Activated naive CD4-positive, alpha-beta T cell treated with anti-CD3 and anti-CD28 coated beads, Interleukin-2, amount 10 ng/mL, durations not matched to agents 7 days and 5 days (primary cell): ENCODE results near the gene TUT1.
"Not testable (repeated sequence)": the region's sequence is repeated elsewhere in the genome, so short reads cannot be mapped to it uniquely, and the experiment has no call there.

Experiments
- CTCF ChIA-PET: fragments of 350-600 bp; sonication (Branson Sonifier 250); formaldehyde crosslinking; loops from one replicate; lab custom pipeline; 2021; ENCODE audit warnings: antibody characterized with exemption; lab: Charles Lee
- DNase-seq: peaks from one replicate; pipeline ENCODE4 v3.0.0-alpha.2; 2020
- H3K27ac Mint-ChIP-seq: one replicate; pipeline ENCODE4 v1.8.0; 2021; ENCODE audit warnings: mild to moderate bottlenecking, moderate library complexity, mixed read lengths
- H3K27me3 Mint-ChIP-seq: one replicate; pipeline ENCODE4 v1.8.0; 2021; ENCODE audit warnings: mild to moderate bottlenecking, mixed read lengths
- H3K36me3 Mint-ChIP-seq: one replicate; pipeline ENCODE4 v1.8.0; 2021; ENCODE audit warnings: mixed read lengths
- H3K4me1 Mint-ChIP-seq: one replicate; pipeline ENCODE4 v1.8.0; 2021; ENCODE audit warnings: mixed read lengths
- H3K4me3 Mint-ChIP-seq: one replicate; pipeline ENCODE4 v1.8.0; 2021; ENCODE audit warnings: mild to moderate bottlenecking, moderate library complexity, mixed read lengths
- H3K9me3 Mint-ChIP-seq: one replicate; pipeline ENCODE4 v1.8.0; 2021; ENCODE audit warnings: mixed read lengths

The TUT1 gene

DNA sequence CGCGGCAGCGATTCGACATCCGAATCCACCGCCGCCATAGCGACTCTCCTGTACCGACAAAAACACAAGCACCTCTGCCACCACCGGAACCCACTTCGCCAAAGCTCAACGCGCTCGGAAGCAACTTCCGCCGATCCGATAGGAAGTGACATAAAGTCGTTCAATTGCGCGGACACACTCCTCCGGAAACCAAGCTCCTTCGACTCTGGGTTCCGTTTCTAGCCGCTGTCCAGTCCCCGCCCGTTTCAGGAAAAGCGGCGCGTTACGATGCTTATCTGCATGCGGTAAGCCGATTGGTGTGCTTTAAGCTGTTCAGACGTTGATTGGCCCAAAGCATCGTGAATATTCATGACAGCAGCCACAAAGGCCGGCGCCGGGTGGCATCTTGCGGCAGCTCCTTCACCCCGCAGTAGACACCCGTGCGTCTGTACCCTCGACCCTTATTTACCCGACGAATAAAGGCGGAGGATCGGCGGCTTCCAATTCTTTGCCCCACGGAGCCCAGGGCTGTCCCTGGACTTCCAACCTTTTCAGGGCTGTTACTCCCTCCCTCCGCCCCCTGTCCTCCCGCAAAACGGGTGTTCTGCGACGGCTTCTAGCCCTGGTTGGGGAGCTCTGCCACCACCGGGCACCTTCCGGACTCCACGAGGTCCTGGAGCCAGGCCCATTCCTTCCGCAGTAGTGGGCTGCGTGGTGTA lies at the start of gene TUT1:
Gene TUT1 (minus strand): TSS at position 76 of the 698 bp plus-strand sequence. CDS start 38 bp downstream, at position 38.
- peak within 1 kb of the TSS; percentile 98 for H3K27ac Mint-ChIP-seq
- H3K27me3 Mint-ChIP-seq = no peaks in the 10 kb centered on the region
- peaks cover 56% of the 10 kb centered on the region for H3K4me1 Mint-ChIP-seq
- CTCF ChIA-PET = interaction anchor here (0.7 to 5.6 kb wide), 25 partner anchors 10 to 279 kb away, joined by 3 to 44 read pairs (median 4); partner anchors contain the start of genes C11orf98, CSKMT, EEF1G and EML3
- peak within 1 kb of the TSS; percentile 100 for H3K4me3 Mint-ChIP-seq
- DNase-seq = peak; percentile 98
- H3K36me3 Mint-ChIP-seq = peaks cover 49% of the 10 kb centered on the region
- H3K9me3 Mint-ChIP-seq = no peaks in the 10 kb centered on the region

DNA sequence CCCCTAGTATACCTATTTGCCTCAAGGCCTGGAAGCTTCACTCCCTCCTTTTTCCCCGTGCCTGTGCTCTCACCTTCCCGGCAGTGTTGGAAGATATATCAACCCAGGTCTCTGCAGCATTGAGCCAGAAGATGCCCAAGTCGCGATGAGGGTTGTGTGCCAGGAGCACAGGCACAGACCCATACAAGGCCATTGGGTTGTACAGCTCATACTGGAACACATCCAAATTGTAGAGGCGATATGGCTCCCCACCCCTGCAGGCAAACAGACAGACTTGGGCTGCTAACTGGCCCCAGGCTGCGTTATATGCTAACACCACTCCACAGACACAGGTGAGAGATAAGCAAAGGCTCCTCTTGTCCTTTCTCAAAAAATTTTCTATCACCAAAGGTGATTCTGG lies 41.2 kb upstream of the TUT1 start:
- H3K9me3 Mint-ChIP-seq = no peaks in the 10 kb centered on the region
- no peak for DNase-seq
- H3K27ac Mint-ChIP-seq = peak overlapping the region; percentile 15
- H3K4me3 Mint-ChIP-seq = no peak overlapping the region
- peaks cover 70% of the 10 kb centered on the region for H3K36me3 Mint-ChIP-seq
- H3K4me1 Mint-ChIP-seq = peaks cover 21% of the 10 kb centered on the region
- no peaks in the 10 kb centered on the region for H3K27me3 Mint-ChIP-seq
- CTCF ChIA-PET = interaction anchor here (0.6 kb wide), 1 partner anchor 9 kb away, joined by 3 read pairs; no protein-coding TSS in a partner anchor

GRCh38 chr11:62627713-62628112 lies 36.4 kb upstream of the TUT1 start:
- H3K9me3 Mint-ChIP-seq = no peaks in the 10 kb centered on the region
- H3K4me1 Mint-ChIP-seq = no peaks in the 10 kb centered on the region
- no peaks in the 10 kb centered on the region for H3K27me3 Mint-ChIP-seq
- no peak overlapping the region for H3K4me3 Mint-ChIP-seq
- peak; percentile 44 for DNase-seq
- H3K36me3 Mint-ChIP-seq = peaks cover 62% of the 10 kb centered on the region
- CTCF ChIA-PET = interaction anchor here (1.5 kb wide), 1 partner anchor 35 kb away, joined by 8 read pairs; no protein-coding TSS in a partner anchor
- peak overlapping the region; percentile 34 for H3K27ac Mint-ChIP-seq

- Mint-ChIP-seq H3K36me3 (peaks cover 44% of the 10 kb centered on the region), H3K4me3 (peak overlapping the region; percentile 80), H3K9me3 (no peaks in the 10 kb centered on the region), H3K4me1 (peaks cover 30% of the 10 kb centered on the region), H3K27ac (peak overlapping the region; percentile 97), H3K27me3 (peaks cover 3% of the 10 kb centered on the region)
- no peak for DNase-seq
- CTCF ChIA-PET = interaction anchor here (0.6 to 1.5 kb wide), 4 partner anchors 31 to 72 kb away, joined by 3 to 4 read pairs (median 3); partner anchors contain the start of genes C11orf98, CSKMT and TUT1
Observed at GRCh38 chr11:62622476-62623089, 31.3 kb upstream of the TUT1 start.

DNA sequence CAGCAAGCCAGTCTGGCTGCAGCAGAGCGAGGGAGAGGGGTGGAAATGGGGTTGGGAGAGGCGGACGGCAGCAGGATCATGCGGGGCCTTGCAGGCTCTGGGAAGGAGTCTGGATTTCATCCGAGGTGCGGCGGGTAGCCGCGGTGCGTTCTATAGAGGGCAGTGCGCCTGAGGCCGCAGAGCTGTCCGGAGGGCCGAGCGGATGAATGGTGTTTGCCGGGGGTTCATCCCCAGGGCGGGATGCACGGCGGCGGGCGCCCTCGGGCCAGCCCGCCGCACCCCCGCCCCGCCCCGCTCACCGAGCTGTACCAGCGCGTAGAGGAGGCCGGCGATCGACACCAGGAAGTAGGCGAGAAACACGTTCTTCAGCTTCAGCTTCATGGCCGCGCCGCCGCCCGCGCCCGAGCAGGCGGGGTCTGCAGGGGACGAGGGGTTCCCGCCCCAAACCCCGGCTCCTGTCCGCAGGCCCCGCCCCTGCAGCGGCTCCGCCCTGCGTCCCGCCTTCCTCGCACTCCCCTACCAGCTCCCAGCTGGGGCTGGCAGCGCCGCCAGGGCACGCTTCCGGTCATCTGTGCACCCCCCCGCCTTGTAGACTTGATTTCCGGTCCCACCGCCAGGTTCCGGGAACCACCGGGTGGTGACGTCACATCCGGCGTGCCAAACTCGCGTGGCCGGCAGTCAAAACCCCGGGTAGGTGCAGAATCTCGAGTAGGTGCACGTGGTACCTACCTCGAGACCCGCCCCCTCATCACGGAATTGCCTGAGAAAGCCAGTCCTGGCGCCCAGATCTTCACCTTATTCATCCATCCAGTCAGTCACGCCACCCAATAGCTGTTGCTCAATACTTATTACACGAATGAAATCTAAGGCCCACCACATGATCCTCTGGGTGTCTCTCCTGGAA lies 30.5 kb upstream of the TUT1 start, which contains the start of gene B3GAT3:
Gene B3GAT3 (minus strand): TSS at position 420 of the 904 bp plus-strand sequence. CDS start 39 bp downstream, at position 381.
- H3K4me1 Mint-ChIP-seq = peaks cover 31% of the 10 kb centered on the region
- peaks cover 3% of the 10 kb centered on the region for H3K27me3 Mint-ChIP-seq
- CTCF ChIA-PET = interaction anchor here (0.7 to 3.5 kb wide), 6 partner anchors 10 to 73 kb away, joined by 3 to 10 read pairs (median 4); partner anchors contain the start of genes C11orf98, CSKMT and MTA2

GRCh38 chr11:62621027-62621566 lies 29.8 kb upstream of the TUT1 start:
- CTCF ChIA-PET = interaction anchor here (0.6 to 3.5 kb wide), 7 partner anchors 9 to 196 kb away, joined by 3 to 10 read pairs (median 3); partner anchors contain the start of genes C11orf98, CSKMT and MTA2
- Mint-ChIP-seq H3K4me3 (peak overlapping the region; percentile 90), H3K27ac (peak overlapping the region; percentile 97), H3K36me3 (peaks cover 41% of the 10 kb centered on the region), H3K27me3 (peaks cover 3% of the 10 kb centered on the region), H3K9me3 (no peaks in the 10 kb centered on the region), H3K4me1 (peaks cover 36% of the 10 kb centered on the region)
- DNase-seq = no peak

More for the DNA sequence above, 30.5 kb upstream of the TUT1 start, which contains the start of gene B3GAT3:
- Mint-ChIP-seq H3K36me3 (peaks cover 43% of the 10 kb centered on the region), H3K4me3 (peak within 1 kb of the TSS; percentile 90), H3K9me3 (no peaks in the 10 kb centered on the region), H3K27ac (peak within 1 kb of the TSS; percentile 97)
- peak; percentile 98 for DNase-seq

- Mint-ChIP-seq H3K36me3 (peaks cover 36% of the 10 kb centered on the region), H3K4me1 (peaks cover 54% of the 10 kb centered on the region)
- H3K9me3 Mint-ChIP-seq, DNase-seq, CTCF ChIA-PET, H3K27me3 Mint-ChIP-seq, H3K4me3 Mint-ChIP-seq, H3K27ac Mint-ChIP-seq: not testable (repeated sequence)
Observed at GRCh38 chr11:62616957-62617356, 25.6 kb upstream of the TUT1 start.

- Mint-ChIP-seq H3K4me3 (no peak overlapping the region), H3K36me3 (peaks cover 33% of the 10 kb centered on the region), H3K27me3 (no peaks in the 10 kb centered on the region), H3K9me3 (no peaks in the 10 kb centered on the region), H3K27ac (no peak overlapping the region), H3K4me1 (peaks cover 57% of the 10 kb centered on the region)
- CTCF ChIA-PET = no interaction called here
- no peak for DNase-seq
Observed at GRCh38 chr11:62615521-62615920, 24.2 kb upstream of the TUT1 start.

GRCh38 chr11:62614275-62614674 lies 23.0 kb upstream of the TUT1 start:
- Mint-ChIP-seq H3K27ac (peak overlapping the region; percentile 88), H3K36me3 (peaks cover 39% of the 10 kb centered on the region), H3K4me3 (no peak overlapping the region), H3K4me1 (peaks cover 57% of the 10 kb centered on the region), H3K9me3 (no peaks in the 10 kb centered on the region), H3K27me3 (no peaks in the 10 kb centered on the region)
- CTCF ChIA-PET = interaction anchor here (1.6 to 5.4 kb wide), 2 partner anchors 21 to 189 kb away, joined by 5 to 44 read pairs; partner anchors contain the start of gene TUT1
- peak; percentile 33 for DNase-seq

- CTCF ChIA-PET = interaction anchor here (1.5 to 5.4 kb wide), 3 partner anchors 20 to 189 kb away, joined by 4 to 44 read pairs (median 5); partner anchors contain the start of gene TUT1
- H3K4me1 Mint-ChIP-seq = peaks cover 61% of the 10 kb centered on the region
- peak overlapping the region; percentile 87 for H3K27ac Mint-ChIP-seq
- H3K4me3 Mint-ChIP-seq = peak overlapping the region; percentile 56
- no peaks in the 10 kb centered on the region for H3K27me3 Mint-ChIP-seq
- H3K36me3 Mint-ChIP-seq = peaks cover 39% of the 10 kb centered on the region
- H3K9me3 Mint-ChIP-seq = no peaks in the 10 kb centered on the region
- no peak for DNase-seq
Observed at GRCh38 chr11:62613291-62613778, 22.0 kb upstream of the TUT1 start.

DNA sequence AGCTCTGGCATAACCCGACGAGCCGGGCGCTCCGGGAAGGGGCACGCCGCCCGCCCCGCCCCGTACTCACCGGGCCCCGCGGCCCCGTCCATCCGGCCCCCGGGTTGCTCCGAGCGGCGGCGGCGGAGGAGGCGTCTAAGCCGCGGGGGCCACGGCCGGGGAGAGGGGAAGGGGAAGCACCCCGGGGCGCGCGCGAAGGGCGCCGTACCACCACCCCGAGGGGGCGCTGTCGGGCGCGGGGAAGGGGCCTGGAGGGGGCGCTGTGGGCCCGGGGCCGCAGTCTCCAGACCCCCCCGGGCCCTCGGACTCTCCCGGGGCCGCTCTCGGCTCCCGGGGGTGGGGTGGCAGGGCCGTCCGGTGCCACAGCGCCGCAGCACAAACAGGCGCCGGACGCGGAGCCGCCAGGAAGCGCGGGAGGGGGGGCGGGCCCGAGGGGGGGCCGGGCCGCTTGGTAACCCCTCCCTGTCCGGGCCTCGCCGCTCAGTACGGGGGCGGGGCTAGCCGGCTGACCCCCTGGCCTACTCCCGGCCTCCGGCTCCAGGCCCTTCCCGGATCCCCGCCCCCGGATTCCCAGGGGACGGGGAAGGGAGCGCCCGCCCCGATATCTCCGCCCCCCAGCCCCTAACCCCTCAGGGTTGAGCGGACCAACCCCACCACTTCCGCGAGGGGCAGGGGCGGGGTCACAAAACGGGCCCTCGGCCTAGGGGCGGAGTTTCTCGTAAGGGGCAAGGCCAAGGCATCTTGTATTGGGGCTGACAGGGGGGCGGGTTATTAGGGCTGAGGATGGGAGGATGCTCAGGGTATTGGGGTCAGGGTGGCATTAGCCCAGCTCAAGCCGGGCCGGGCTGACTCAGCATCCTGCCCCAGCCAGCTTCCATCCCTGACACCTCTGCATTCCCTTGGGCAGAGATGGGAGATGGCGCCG lies 21.3 kb upstream of the TUT1 start, which contains the start of the genes EML3 and ROM1:
Gene EML3 (minus strand): TSS at position 410 of the 925 bp plus-strand sequence. CDS start 318 bp downstream, at position 92.
Gene ROM1 (plus strand): TSS at position 892 of the 925 bp plus-strand sequence. CDS start 25 bp downstream, at position 917.
- H3K27me3 Mint-ChIP-seq = no peaks in the 10 kb centered on the region
- peak within 1 kb of the TSS; percentile 95 for H3K27ac Mint-ChIP-seq
- H3K36me3 Mint-ChIP-seq = peaks cover 45% of the 10 kb centered on the region
- H3K9me3 Mint-ChIP-seq = no peaks in the 10 kb centered on the region
- CTCF ChIA-PET = interaction anchor here (0.9 to 5.4 kb wide), 11 partner anchors 9 to 188 kb away, joined by 3 to 44 read pairs (median 5); partner anchors contain the start of genes B3GAT3, C11orf98, CSKMT and MTA2
- DNase-seq = peak; percentile 93
- H3K4me1 Mint-ChIP-seq = peaks cover 67% of the 10 kb centered on the region
- H3K4me3 Mint-ChIP-seq = peak within 1 kb of the TSS; percentile 91
